Activated CD4-positive, alpha-beta T cell treated with anti-CD3 and anti-CD28 coated beads for 36 hours (primary cell): ENCODE measurements around the gene TRAPPC10. TPM values are rescaled to one million over a fixed set of nuclear protein-coding genes. Genes with fewer than 3 reads are reported as not detected.

Source experiments
- ATAC-seq: fragments of 200-7000 bp; cut with Tn5 transposase; one replicate; pipeline ENCODE4 v1.10.0; 2021; ENCODE audit warnings: mild to moderate bottlenecking, moderate library complexity
- CTCF ChIA-PET: fragments of 350-600 bp; sonication (Branson Sonifier 250); formaldehyde crosslinking; loops from one replicate; lab custom pipeline; 2021; ENCODE audit warnings: antibody characterized with exemption; lab: Charles Lee
- POLR2A ChIA-PET: fragments of 350-600 bp; sonication (Branson Sonifier 250); formaldehyde crosslinking; loops from one replicate; lab custom pipeline; 2021; ENCODE audit warnings: antibody characterized with exemption, inconsistent platforms; lab: Charles Lee
- DNase-seq: peaks from one replicate; pipeline ENCODE4 v3.0.0-alpha.2; 2020
- H3K27ac Mint-ChIP-seq: one replicate; pipeline ENCODE4 v1.8.0; 2021; ENCODE audit warnings: mixed read lengths
- H3K27me3 Mint-ChIP-seq: one replicate; pipeline ENCODE4 v1.8.0; 2021; ENCODE audit warnings: mixed read lengths
- H3K36me3 Mint-ChIP-seq: one replicate; pipeline ENCODE4 v1.8.0; 2021; ENCODE audit warnings: low read depth, mixed read lengths
- H3K4me1 Mint-ChIP-seq: one replicate; pipeline ENCODE4 v1.8.0; 2021; ENCODE audit warnings: mixed read lengths
- H3K4me3 Mint-ChIP-seq: one replicate; pipeline ENCODE4 v1.8.0; 2021; ENCODE audit warnings: mild to moderate bottlenecking, moderate library complexity, mixed read lengths
- H3K9me3 Mint-ChIP-seq: one replicate; pipeline ENCODE4 v1.8.0; 2021; ENCODE audit warnings: low read depth, mixed read lengths
- intact Hi-C, 2 experiments: fragments of 100-400 bp; cut with DNase I in 1 of 2; cut with micrococcal nuclease in 1 of 2; formaldehyde crosslinking; loops; one replicate each; pipeline versions ENCODE4 v1.14.2 to v1.15.1; 2022 to 2024; cut with DNase I, micrococcal nuclease
- total RNA-seq, 2 experiments: library from RNA; stranded (reverse); gene quantifications; one replicate each; pipeline ENCODE4 v1.2.3, GENCODE V29; 2021

TRAPPC10 gene
- total RNA-seq, 2 experiments from 2014 or later = 40.2 to 58.7 TPM

GRCh38 chr21:44067011-44067839, 55.1 kb downstream of the TRAPPC10 start:
- Mint-ChIP-seq H3K4me1 (peaks cover 42% of the 10 kb centered on the region), H3K36me3 (peaks cover 52% of the 10 kb centered on the region), H3K27me3 (no peaks in the 10 kb centered on the region), H3K27ac (peak overlapping the region; percentile 76), H3K9me3 (no peaks in the 10 kb centered on the region), H3K4me3 (no peak overlapping the region)
- CTCF ChIA-PET = interaction anchor here (0.6 to 0.8 kb wide), 4 partner anchors 9 to 364 kb away, joined by 3 to 7 read pairs (median 3); no protein-coding TSS in a partner anchor
- ATAC-seq (no peak), DNase-seq (no peak)
- POLR2A ChIA-PET = no interaction called here
- intact Hi-C loops = loop anchor here in 1 of 2 experiments (2.0 kb wide), 1 partner anchor 16 kb away; no protein-coding TSS in a partner anchor

- H3K36me3 Mint-ChIP-seq = peaks cover 49% of the 10 kb centered on the region
- no peak overlapping the region for H3K4me3 Mint-ChIP-seq
- ATAC-seq = no peak
- intact Hi-C loops = no loop called here
- no peaks in the 10 kb centered on the region for H3K9me3 Mint-ChIP-seq
- ChIA-PET CTCF (no interaction called here), POLR2A (no interaction called here)
- H3K27ac Mint-ChIP-seq = no peak overlapping the region
- no peak for DNase-seq
- H3K27me3 Mint-ChIP-seq = no peaks in the 10 kb centered on the region
- peaks cover 26% of the 10 kb centered on the region for H3K4me1 Mint-ChIP-seq
These were observed 58.3 kb downstream of the TRAPPC10 start for GRCh38 chr21:44070391-44070790.

GRCh38 chr21:44071359-44072104, 59.4 kb downstream of the TRAPPC10 start:
- no peak overlapping the region for H3K4me3 Mint-ChIP-seq
- POLR2A ChIA-PET = no interaction called here
- H3K36me3 Mint-ChIP-seq = peaks cover 45% of the 10 kb centered on the region
- ATAC-seq (no peak), DNase-seq (no peak)
- intact Hi-C loops = no loop called here
- no peaks in the 10 kb centered on the region for H3K27me3 Mint-ChIP-seq
- H3K27ac Mint-ChIP-seq = no peak overlapping the region
- H3K9me3 Mint-ChIP-seq = no peaks in the 10 kb centered on the region
- CTCF ChIA-PET = no interaction called here
- H3K4me1 Mint-ChIP-seq = peaks cover 19% of the 10 kb centered on the region

GRCh38 chr21:44072111-44072510, 60.0 kb downstream of the TRAPPC10 start:
- CTCF ChIA-PET = interaction anchor here (0.7 kb wide), 1 partner anchor 180 kb away, joined by 3 read pairs; no protein-coding TSS in a partner anchor
- DNase-seq = no peak
- no peaks in the 10 kb centered on the region for H3K27me3 Mint-ChIP-seq
- intact Hi-C loops = no loop called here
- POLR2A ChIA-PET = no interaction called here
- no peak overlapping the region for H3K27ac Mint-ChIP-seq
- peaks cover 19% of the 10 kb centered on the region for H3K4me1 Mint-ChIP-seq
- peaks cover 45% of the 10 kb centered on the region for H3K36me3 Mint-ChIP-seq
- H3K4me3 Mint-ChIP-seq = no peak overlapping the region
- H3K9me3 Mint-ChIP-seq = no peaks in the 10 kb centered on the region
- ATAC-seq = no peak

GRCh38 chr21:44074315-44074958, 62.3 kb downstream of the TRAPPC10 start:
- H3K27me3 Mint-ChIP-seq = no peaks in the 10 kb centered on the region
- DNase-seq (no peak), ATAC-seq (no peak)
- peaks cover 39% of the 10 kb centered on the region for H3K36me3 Mint-ChIP-seq
- peak overlapping the region; percentile 16 for H3K27ac Mint-ChIP-seq
- POLR2A ChIA-PET = interaction anchor here (0.6 kb wide), 1 partner anchor 9 kb away, joined by 3 read pairs; no protein-coding TSS in a partner anchor
- CTCF ChIA-PET = interaction anchor here (0.6 to 1.9 kb wide), 3 partner anchors 9 to 266 kb away, joined by 3 to 5 read pairs (median 3); no protein-coding TSS in a partner anchor
- intact Hi-C loops = no loop called here
- H3K9me3 Mint-ChIP-seq = no peaks in the 10 kb centered on the region
- H3K4me3 Mint-ChIP-seq = no peak overlapping the region
- peaks cover 27% of the 10 kb centered on the region for H3K4me1 Mint-ChIP-seq

- ATAC-seq = peak; percentile 50
- Mint-ChIP-seq H3K9me3 (no peaks in the 10 kb centered on the region), H3K27me3 (no peaks in the 10 kb centered on the region), H3K4me3 (no peak overlapping the region), H3K36me3 (peaks cover 44% of the 10 kb centered on the region), H3K27ac (peak overlapping the region; percentile 63), H3K4me1 (peaks cover 33% of the 10 kb centered on the region)
- intact Hi-C loops = no loop called here
- CTCF ChIA-PET = interaction anchor here (0.9 to 1.9 kb wide), 3 partner anchors 8 to 12 kb away, joined by 3 to 5 read pairs (median 3); no protein-coding TSS in a partner anchor
- POLR2A ChIA-PET = interaction anchor here (1.0 kb wide), 1 partner anchor 9 kb away, joined by 4 read pairs; no protein-coding TSS in a partner anchor
- no peak for DNase-seq
These were observed 64.2 kb downstream of the TRAPPC10 start for GRCh38 chr21:44076316-44076715.

- intact Hi-C loops = no loop called here
- ChIA-PET CTCF (interaction anchor here (0.6 to 0.7 kb wide), 3 partner anchors 13 to 103 kb away, joined by 3 to 5 read pairs (median 4); no protein-coding TSS in a partner anchor), POLR2A (interaction anchor here (0.8 kb wide), 1 partner anchor 20 kb away, joined by 4 read pairs; no protein-coding TSS in a partner anchor)
- ATAC-seq (peak; percentile 22), DNase-seq (no peak)
- Mint-ChIP-seq H3K27ac (peak overlapping the region; percentile 64), H3K4me3 (no peak overlapping the region), H3K27me3 (no peaks in the 10 kb centered on the region), H3K36me3 (peaks cover 60% of the 10 kb centered on the region), H3K9me3 (no peaks in the 10 kb centered on the region), H3K4me1 (peaks cover 53% of the 10 kb centered on the region)
These were observed 66.4 kb downstream of the TRAPPC10 start for GRCh38 chr21:44078411-44078981.

GRCh38 chr21:44079446-44079845, 67.3 kb downstream of the TRAPPC10 start:
- Mint-ChIP-seq H3K36me3 (peaks cover 59% of the 10 kb centered on the region), H3K27ac (peak overlapping the region; percentile 38), H3K27me3 (no peaks in the 10 kb centered on the region), H3K4me1 (peaks cover 60% of the 10 kb centered on the region), H3K9me3 (no peaks in the 10 kb centered on the region), H3K4me3 (no peak overlapping the region)
- POLR2A ChIA-PET = no interaction called here
- CTCF ChIA-PET = interaction anchor here (0.6 kb wide), 1 partner anchor 36 kb away, joined by 3 read pairs; no protein-coding TSS in a partner anchor
- no peak for ATAC-seq
- no peak for DNase-seq
- intact Hi-C loops = no loop called here

- Mint-ChIP-seq H3K27ac (peak overlapping the region; percentile 82), H3K4me1 (peaks cover 64% of the 10 kb centered on the region), H3K36me3 (peaks cover 63% of the 10 kb centered on the region), H3K27me3 (no peaks in the 10 kb centered on the region), H3K4me3 (no peak overlapping the region), H3K9me3 (no peaks in the 10 kb centered on the region)
- POLR2A ChIA-PET = no interaction called here
- no peak for ATAC-seq
- CTCF ChIA-PET = no interaction called here
- DNase-seq = no peak
- intact Hi-C loops = loop anchor here in 1 of 2 experiments (10.0 kb wide), 1 partner anchor 265 kb away; no protein-coding TSS in a partner anchor
These were observed 67.7 kb downstream of the TRAPPC10 start for GRCh38 chr21:44079846-44080245.

- Mint-ChIP-seq H3K9me3 (no peaks in the 10 kb centered on the region), H3K4me1 (peaks cover 82% of the 10 kb centered on the region), H3K27me3 (no peaks in the 10 kb centered on the region), H3K36me3 (peaks cover 70% of the 10 kb centered on the region), H3K4me3 (peak overlapping the region; percentile 55), H3K27ac (peak overlapping the region; percentile 98)
- DNase-seq = peak; percentile 41
- POLR2A ChIA-PET = interaction anchor here (0.6 to 1.5 kb wide), 5 partner anchors 20 to 188 kb away, joined by 3 to 7 read pairs (median 3); no protein-coding TSS in a partner anchor
- ATAC-seq = peak; percentile 7
- CTCF ChIA-PET = interaction anchor here (0.7 to 3.0 kb wide), 7 partner anchors 8 to 308 kb away, joined by 3 to 25 read pairs (median 3); no protein-coding TSS in a partner anchor
- intact Hi-C loops = loop anchor here (1.0 to 10.0 kb wide), 5 partner anchors 16 to 268 kb away; partner anchors contain the start of gene TRAPPC10 (in 1 of the 2)
These were observed 70.7 kb downstream of the TRAPPC10 start for GRCh38 chr21:44082648-44083440.
